Astrocyte (in vitro differentiated cells and primary cell): ENCODE measurements around the gene INPP5A.

Experiments used
- CTCF ChIP-seq: IDR thresholded peaks from 2 replicates; pipeline ENCODE4 v1.5.1; 2011; ENCODE audit warnings: low read depth, mild to moderate bottlenecking, inconsistent platforms, low read length, moderate library complexity; ENCODE audit not compliant: insufficient read depth
- EZH2 ChIP-seq: IDR thresholded peaks from 2 replicates; pipeline ENCODE4 v1.6.1; 2012; ENCODE audit warnings: mild to moderate bottlenecking, low read length, inconsistent platforms; ENCODE audit not compliant: insufficient read depth

DNA sequence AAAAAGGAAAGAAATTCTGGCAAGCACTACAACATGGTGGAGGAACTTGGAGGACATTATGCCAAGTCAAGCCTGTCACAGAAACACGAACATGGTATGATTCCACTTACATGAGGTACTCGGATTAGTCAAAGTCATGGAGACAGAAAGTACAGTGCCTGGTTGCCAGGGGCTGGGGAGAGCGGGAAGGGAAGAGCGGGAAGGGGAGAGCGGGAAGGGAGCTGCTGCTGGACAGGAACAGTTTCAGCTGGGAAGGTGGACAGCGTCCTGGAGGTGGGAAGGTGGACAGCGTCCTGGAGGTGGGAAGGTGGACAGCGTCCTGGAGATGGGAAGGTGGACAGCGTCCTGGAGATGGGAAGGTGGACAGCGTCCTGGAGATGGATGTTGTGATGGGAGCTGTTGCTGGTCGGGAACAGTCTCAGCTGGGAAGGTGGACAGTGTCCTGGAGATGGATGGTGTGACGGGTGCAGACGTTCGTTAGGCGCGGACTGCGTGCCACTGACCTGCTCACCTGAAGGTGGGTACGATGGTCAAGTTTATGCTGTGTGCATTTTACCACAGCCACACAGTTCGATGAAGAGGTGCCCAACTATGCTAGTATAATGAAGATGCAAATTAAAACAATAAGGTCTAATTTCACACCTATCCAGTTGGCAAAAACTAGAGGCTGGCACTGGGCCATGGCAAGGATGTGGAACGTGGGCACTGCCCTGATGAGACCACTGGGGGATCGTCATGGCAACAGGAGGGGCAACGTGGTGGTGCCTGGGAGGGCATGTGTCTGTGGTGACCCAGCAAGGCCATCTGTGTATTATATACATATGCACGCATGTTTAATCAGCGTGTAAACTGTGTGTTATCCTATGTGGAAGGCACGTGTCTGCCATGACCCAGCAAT, 144.5 kb downstream of the INPP5A start:
- no peak for TF ChIP-seq CTCF
- TF ChIP-seq EZH2, result no peak
